ENCODE measurements around the gene VSNL1. TPM values are rescaled to one million over a fixed set of nuclear protein-coding genes. Genes with fewer than 3 reads are reported as not detected.

Gene VSNL1
- total RNA-seq, 4 donors from 2014 or later, result not detected

GRCh38 chr2:17590342-17590911 is 49.9 kb downstream of the VSNL1 start:
- H3K4me1 ChIP-seq, result no peaks in the 10 kb centered on the region
- DNase-seq, result no peak
- H3K4me3 ChIP-seq, result no peak overlapping the region
- TF ChIP-seq POLR2A (IDR thresholded peaks at IDR 0.05) (no peak), CTCF (IDR thresholded peaks at IDR 0.05) (no peak)
- no peaks in the 10 kb centered on the region for H3K9me3 ChIP-seq
- no peaks in the 10 kb centered on the region for H3K27me3 ChIP-seq
- no peaks in the 10 kb centered on the region for H3K36me3 ChIP-seq
- no peak overlapping the region for H3K27ac ChIP-seq

DNA sequence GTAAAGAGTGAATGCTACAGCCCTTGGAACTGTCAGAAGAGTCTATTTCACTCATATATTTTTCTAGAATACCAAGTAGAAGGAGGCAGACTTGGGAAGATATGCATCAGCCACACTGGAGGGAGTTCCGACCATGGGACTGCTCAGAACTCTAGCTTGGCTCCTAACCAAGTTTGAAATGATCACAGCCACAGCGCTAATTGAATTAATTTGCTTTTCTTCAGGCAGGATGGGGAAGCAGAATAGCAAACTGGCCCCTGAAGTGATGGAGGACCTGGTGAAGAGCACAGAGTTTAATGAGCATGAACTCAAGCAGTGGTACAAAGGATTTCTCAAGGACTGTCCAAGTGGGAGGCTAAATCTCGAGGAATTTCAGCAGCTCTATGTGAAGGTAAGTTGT is 51.4 kb downstream of the VSNL1 start:
- TF ChIP-seq CTCF (IDR thresholded peaks at IDR 0.05), result no peak
- no peak for TF ChIP-seq POLR2A (IDR thresholded peaks at IDR 0.05)
- no peak for DNase-seq
- no peaks in the 10 kb centered on the region for H3K4me1 ChIP-seq
- H3K36me3 ChIP-seq, result no peaks in the 10 kb centered on the region
- no peak overlapping the region for H3K27ac ChIP-seq
- no peak overlapping the region for H3K4me3 ChIP-seq
- H3K9me3 ChIP-seq, result no peaks in the 10 kb centered on the region
- no peaks in the 10 kb centered on the region for H3K27me3 ChIP-seq

DNA sequence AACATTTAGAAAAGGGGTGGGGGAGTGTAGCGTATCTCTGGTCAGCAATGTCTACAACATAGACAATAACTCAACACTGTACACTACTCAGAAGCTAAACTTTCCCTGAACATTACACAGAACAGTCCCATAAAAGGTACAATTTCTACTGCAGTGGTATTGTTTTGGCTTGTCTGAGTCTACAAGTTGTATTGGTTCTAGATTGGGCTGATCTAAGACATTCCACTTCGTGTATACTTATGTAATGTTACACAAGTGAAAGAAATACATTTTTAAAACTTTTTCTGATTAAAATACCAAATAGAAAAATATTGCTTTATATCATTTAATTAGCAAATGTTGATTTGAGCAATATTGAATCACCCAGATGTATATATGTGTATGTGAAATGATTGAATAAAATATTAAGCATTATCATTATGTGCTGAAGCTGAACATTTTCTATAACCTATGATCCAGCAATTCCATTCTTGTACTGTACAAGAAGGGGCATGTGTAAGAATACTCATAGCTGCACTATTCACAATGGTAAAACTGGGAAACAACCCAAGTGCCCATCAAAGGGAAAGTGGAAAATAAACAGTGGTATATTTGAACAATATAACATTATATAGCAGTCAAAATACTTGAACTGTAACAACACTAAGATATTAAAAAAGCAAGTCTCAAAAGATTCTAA is 52.4 kb downstream of the VSNL1 start:
- Histone ChIP-seq H3K27ac (no peak overlapping the region), H3K4me3 (no peak overlapping the region), H3K36me3 (no peaks in the 10 kb centered on the region), H3K9me3 (no peaks in the 10 kb centered on the region), H3K27me3 (no peaks in the 10 kb centered on the region), H3K4me1 (no peaks in the 10 kb centered on the region)
- TF ChIP-seq CTCF (IDR thresholded peaks at IDR 0.05) (no peak), POLR2A (IDR thresholded peaks at IDR 0.05) (no peak)
- DNase-seq, result no peak

DNA sequence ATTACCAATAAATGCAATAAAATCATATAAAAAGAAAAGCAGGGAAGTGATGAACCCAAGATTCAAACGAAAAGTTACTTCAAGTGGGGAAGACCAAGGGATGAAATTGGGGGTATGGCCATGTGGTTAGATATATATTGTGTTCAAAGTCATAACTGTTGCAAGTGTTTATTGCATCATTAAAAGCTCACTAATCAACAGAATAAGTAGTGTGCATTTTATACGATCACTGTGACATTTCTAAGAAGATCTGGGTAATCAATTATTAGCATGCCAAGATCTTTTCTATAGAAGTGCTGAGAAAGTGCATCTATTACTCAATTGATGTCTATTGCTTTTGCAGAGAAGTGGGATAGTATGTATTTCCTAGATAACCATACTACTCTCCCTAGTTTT is 52.9 kb downstream of the VSNL1 start:
- no peaks in the 10 kb centered on the region for H3K9me3 ChIP-seq
- TF ChIP-seq POLR2A (IDR thresholded peaks at IDR 0.05) (no peak), CTCF (IDR thresholded peaks at IDR 0.05) (no peak)
- H3K4me3 ChIP-seq, result no peak overlapping the region
- H3K36me3 ChIP-seq, result no peaks in the 10 kb centered on the region
- H3K27ac ChIP-seq, result no peak overlapping the region
- no peaks in the 10 kb centered on the region for H3K27me3 ChIP-seq
- no peak for DNase-seq
- no peaks in the 10 kb centered on the region for H3K4me1 ChIP-seq

- Histone ChIP-seq H3K4me1 (no peaks in the 10 kb centered on the region), H3K36me3 (no peaks in the 10 kb centered on the region), H3K27me3 (no peaks in the 10 kb centered on the region), H3K27ac (no peak overlapping the region), H3K9me3 (no peaks in the 10 kb centered on the region), H3K4me3 (no peak overlapping the region)
- no peak for TF ChIP-seq CTCF (IDR thresholded peaks at IDR 0.05)
- no peak for TF ChIP-seq POLR2A (IDR thresholded peaks at IDR 0.05)
- no peak for DNase-seq
Observed at GRCh38 chr2:17593841-17594491, 53.5 kb downstream of the VSNL1 start.
